ENCODE measurements around the gene C9.

DNA sequence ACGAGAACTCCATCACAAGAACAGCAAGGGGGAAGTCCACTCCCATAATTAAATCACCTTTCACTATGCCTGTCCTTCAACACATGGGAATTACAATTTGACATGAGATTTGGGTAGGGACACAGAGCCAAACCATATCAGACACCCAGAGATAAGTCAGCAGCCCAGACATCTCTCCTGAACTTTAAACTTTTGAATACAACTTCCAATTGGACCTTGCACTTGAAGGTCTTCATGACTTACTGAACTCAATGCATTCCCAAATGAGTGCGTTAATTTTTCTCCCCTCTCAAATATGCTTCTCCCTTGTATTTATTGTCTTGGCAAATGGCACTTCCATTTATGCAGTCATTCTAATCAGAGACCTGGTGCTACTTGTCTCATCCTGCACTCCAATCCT, 12.1 kb downstream of the C9 start:
- TF ChIP-seq TAF1 (IDR thresholded peaks at IDR 0.05; ENCODE audit: low read depth) (no peak), EZH2 (IDR thresholded peaks at IDR 0.05; ENCODE audit: borderline replicate concordance, insufficient read depth, low read length, poor library complexity, severe bottlenecking) (no peak), EP300 (conservative IDR thresholded peaks at IDR 0.05; ENCODE audit: poor library complexity, severe bottlenecking) (no peak), POLR2AphosphoS5 (IDR thresholded peaks at IDR 0.05) (no peak), MXI1 (conservative IDR thresholded peaks at IDR 0.05; ENCODE audit: poor library complexity, severe bottlenecking) (no peak), RAD21 (conservative IDR thresholded peaks at IDR 0.05) (no peak), SMC3 (conservative IDR thresholded peaks at IDR 0.05; ENCODE audit: poor library complexity) (no peak)
- TF ChIP-seq, protein P1, sequence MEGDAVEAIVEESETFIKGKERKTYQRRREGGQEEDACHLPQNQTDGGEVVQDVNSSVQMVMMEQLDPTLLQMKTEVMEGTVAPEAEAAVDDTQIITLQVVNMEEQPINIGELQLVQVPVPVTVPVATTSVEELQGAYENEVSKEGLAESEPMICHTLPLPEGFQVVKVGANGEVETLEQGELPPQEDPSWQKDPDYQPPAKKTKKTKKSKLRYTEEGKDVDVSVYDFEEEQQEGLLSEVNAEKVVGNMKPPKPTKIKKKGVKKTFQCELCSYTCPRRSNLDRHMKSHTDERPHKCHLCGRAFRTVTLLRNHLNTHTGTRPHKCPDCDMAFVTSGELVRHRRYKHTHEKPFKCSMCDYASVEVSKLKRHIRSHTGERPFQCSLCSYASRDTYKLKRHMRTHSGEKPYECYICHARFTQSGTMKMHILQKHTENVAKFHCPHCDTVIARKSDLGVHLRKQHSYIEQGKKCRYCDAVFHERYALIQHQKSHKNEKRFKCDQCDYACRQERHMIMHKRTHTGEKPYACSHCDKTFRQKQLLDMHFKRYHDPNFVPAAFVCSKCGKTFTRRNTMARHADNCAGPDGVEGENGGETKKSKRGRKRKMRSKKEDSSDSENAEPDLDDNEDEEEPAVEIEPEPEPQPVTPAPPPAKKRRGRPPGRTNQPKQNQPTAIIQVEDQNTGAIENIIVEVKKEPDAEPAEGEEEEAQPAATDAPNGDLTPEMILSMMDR (IDR thresholded peaks at IDR 0.05; ENCODE audit: poor library complexity, severe bottlenecking), result no peak
- TF ChIP-seq, protein P2, sequence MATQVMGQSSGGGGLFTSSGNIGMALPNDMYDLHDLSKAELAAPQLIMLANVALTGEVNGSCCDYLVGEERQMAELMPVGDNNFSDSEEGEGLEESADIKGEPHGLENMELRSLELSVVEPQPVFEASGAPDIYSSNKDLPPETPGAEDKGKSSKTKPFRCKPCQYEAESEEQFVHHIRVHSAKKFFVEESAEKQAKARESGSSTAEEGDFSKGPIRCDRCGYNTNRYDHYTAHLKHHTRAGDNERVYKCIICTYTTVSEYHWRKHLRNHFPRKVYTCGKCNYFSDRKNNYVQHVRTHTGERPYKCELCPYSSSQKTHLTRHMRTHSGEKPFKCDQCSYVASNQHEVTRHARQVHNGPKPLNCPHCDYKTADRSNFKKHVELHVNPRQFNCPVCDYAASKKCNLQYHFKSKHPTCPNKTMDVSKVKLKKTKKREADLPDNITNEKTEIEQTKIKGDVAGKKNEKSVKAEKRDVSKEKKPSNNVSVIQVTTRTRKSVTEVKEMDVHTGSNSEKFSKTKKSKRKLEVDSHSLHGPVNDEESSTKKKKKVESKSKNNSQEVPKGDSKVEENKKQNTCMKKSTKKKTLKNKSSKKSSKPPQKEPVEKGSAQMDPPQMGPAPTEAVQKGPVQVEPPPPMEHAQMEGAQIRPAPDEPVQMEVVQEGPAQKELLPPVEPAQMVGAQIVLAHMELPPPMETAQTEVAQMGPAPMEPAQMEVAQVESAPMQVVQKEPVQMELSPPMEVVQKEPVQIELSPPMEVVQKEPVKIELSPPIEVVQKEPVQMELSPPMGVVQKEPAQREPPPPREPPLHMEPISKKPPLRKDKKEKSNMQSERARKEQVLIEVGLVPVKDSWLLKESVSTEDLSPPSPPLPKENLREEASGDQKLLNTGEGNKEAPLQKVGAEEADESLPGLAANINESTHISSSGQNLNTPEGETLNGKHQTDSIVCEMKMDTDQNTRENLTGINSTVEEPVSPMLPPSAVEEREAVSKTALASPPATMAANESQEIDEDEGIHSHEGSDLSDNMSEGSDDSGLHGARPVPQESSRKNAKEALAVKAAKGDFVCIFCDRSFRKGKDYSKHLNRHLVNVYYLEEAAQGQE (IDR thresholded peaks at IDR 0.05; ENCODE audit: borderline replicate concordance), result no peak

Measured in neural cell (in vitro differentiated cells).